IMR-90 (cell line): ENCODE measurements around the gene SPCS3. TPM values are rescaled to one million over a fixed set of nuclear protein-coding genes. Genes with fewer than 3 reads are reported as not detected.

Source experiments
- ATAC-seq: fragments of 200-7000 bp; cut with Tn5 transposase; 2 replicates; pipeline ENCODE4 v1.9.1; 2020; ENCODE audit warnings: low read depth, mild to moderate bottlenecking, moderate library complexity
- BruUV-seq: library from RNA; stranded (reverse); fragments of 400-500 nt; replicated peaks from 2 replicates; lab custom pipeline; 2021; lab: Mats Ljungman, UMichigan
- CTCF ChIA-PET: fragments of 300-600 bp; formaldehyde crosslinking; extraction: SDS; loops from one replicate; lab custom pipeline; 2021; ENCODE audit warnings: antibody characterized with exemption; lab: Yijun Ruan, JAX
- POLR2A ChIA-PET: fragments of 300-600 bp; sonication (Branson Sonifier 250); formaldehyde crosslinking; loops from one replicate; lab custom pipeline; 2022; ENCODE audit warnings: antibody characterized with exemption; ENCODE audit not compliant: unreplicated experiment; lab: Charles Lee
- DNase-seq: peaks from one replicate; pipeline ENCODE4 v3.0.0; 2013
- H2AFZ ChIP-seq: replicated peaks from 2 replicates; pipeline ENCODE3; 2013; ENCODE audit warnings: low read length, mild to moderate bottlenecking; ENCODE audit not compliant: poor library complexity
- H2AK5ac ChIP-seq: 2 replicates; pipeline ENCODE4 v1.6.1; 2013; ENCODE audit warnings: low read depth, low read length, inconsistent platforms
- H2AK9ac ChIP-seq: replicated peaks from 2 replicates; pipeline ENCODE3; 2013; ENCODE audit warnings: mild to moderate bottlenecking, low read depth, low read length, moderate library complexity; ENCODE audit not compliant: poor library complexity
- H2BK120ac ChIP-seq: 2 replicates; pipeline ENCODE4 v1.6.1; 2013; ENCODE audit warnings: low read depth, low read length, inconsistent platforms
- H2BK15ac ChIP-seq: 3 replicates; pipeline ENCODE4 v1.6.1; 2013; ENCODE audit warnings: low read depth, low read length, inconsistent platforms
- H2BK20ac ChIP-seq: 2 replicates; pipeline ENCODE4 v1.6.1; 2013; ENCODE audit warnings: low read depth, mild to moderate bottlenecking, inconsistent platforms, low read length, moderate library complexity
- H2BK5ac ChIP-seq: 2 replicates; pipeline ENCODE4 v1.6.1; 2013; ENCODE audit warnings: mild to moderate bottlenecking, low read depth, low read length, inconsistent platforms; ENCODE audit not compliant: poor library complexity, severe bottlenecking
- H3K14ac ChIP-seq: replicated peaks from 2 replicates; pipeline ENCODE4 v1.6.1; 2013; ENCODE audit warnings: low read depth, low read length, inconsistent platforms
- H3K18ac ChIP-seq: 2 replicates; pipeline ENCODE4 v1.6.1; 2013; ENCODE audit warnings: low read depth, low read length, control low read depth
- H3K23ac ChIP-seq: 2 replicates; pipeline ENCODE4 v1.6.1; 2013; ENCODE audit warnings: low read depth, low read length, inconsistent platforms
- H3K27ac ChIP-seq: 2 replicates; pipeline ENCODE4 v1.5.1; 2013; ENCODE audit warnings: mild to moderate bottlenecking, control low read depth, low read length; ENCODE audit not compliant: insufficient read depth
- H3K27me3 ChIP-seq: 2 replicates; pipeline ENCODE4 v1.6.1; 2013; ENCODE audit warnings: low read length; ENCODE audit not compliant: control insufficient read depth, insufficient read depth
- H3K36me3 ChIP-seq: 2 replicates; pipeline ENCODE4 v1.6.1; 2013; ENCODE audit warnings: low read length, mixed read lengths; ENCODE audit not compliant: control insufficient read depth, insufficient read depth
- H3K4ac ChIP-seq: 2 replicates; pipeline ENCODE4 v1.6.1; 2013; ENCODE audit warnings: low read depth, low read length, inconsistent platforms
- H3K4me1 ChIP-seq: 2 replicates; pipeline ENCODE4 v1.6.1; 2013; ENCODE audit warnings: low read length, mixed read lengths; ENCODE audit not compliant: control insufficient read depth, insufficient read depth
- H3K4me2 ChIP-seq: 2 replicates; pipeline ENCODE4 v1.6.1; 2013; ENCODE audit warnings: low read depth, mild to moderate bottlenecking, control low read depth, low read length, moderate library complexity
- H3K4me3 ChIP-seq: 2 replicates; pipeline ENCODE4 v1.5.1; 2013; ENCODE audit warnings: low read depth, mild to moderate bottlenecking, control low read depth, low read length, moderate library complexity; ENCODE audit not compliant: insufficient read depth
- H3K56ac ChIP-seq: 2 replicates; pipeline ENCODE4 v1.6.1; 2013; ENCODE audit warnings: low read length, inconsistent platforms; ENCODE audit not compliant: insufficient read depth; ENCODE audit errors: extremely low read depth
- H3K79me1 ChIP-seq, 2 experiments: 2 replicates each; pipeline ENCODE4 v1.6.1; 2013; ENCODE audit warnings: low read length in 2 of 2, inconsistent platforms in 1 of 2, low read depth in 1 of 2
- H3K9ac ChIP-seq: 2 replicates; pipeline ENCODE4 v1.6.1; 2013; ENCODE audit warnings: low read depth, low read length, control low read depth
- H3K9me1 ChIP-seq: 2 replicates; pipeline ENCODE4 v1.6.1; 2013; ENCODE audit warnings: low read length, inconsistent platforms; ENCODE audit not compliant: insufficient read depth
- H3K9me3 ChIP-seq: 2 replicates; pipeline ENCODE4 v1.6.1; 2013; ENCODE audit warnings: low read length; ENCODE audit not compliant: control insufficient read depth, insufficient read depth
- H4K20me1 ChIP-seq: 2 replicates; pipeline ENCODE4 v1.6.1; 2013; ENCODE audit warnings: low read length, inconsistent platforms; ENCODE audit not compliant: insufficient read depth
- H4K5ac ChIP-seq: 2 replicates; pipeline ENCODE4 v1.6.1; 2013; ENCODE audit warnings: mild to moderate bottlenecking, low read depth, low read length, control low read depth
- H4K8ac ChIP-seq, 2 experiments: 2 replicates each; pipeline ENCODE4 v1.6.1; 2013; ENCODE audit warnings: low read depth in 2 of 2, low read length in 2 of 2, control low read depth in 1 of 2, inconsistent platforms in 1 of 2
- H4K91ac ChIP-seq: 2 replicates; pipeline ENCODE4 v1.6.1; 2013; ENCODE audit warnings: low read depth, low read length, inconsistent platforms; ENCODE audit not compliant: insufficient read depth
- CEBPB ChIP-seq: IDR thresholded peaks from 2 replicates; pipeline ENCODE4 v1.6.1; 2012; ENCODE audit warnings: low read depth, low read length, improper control_type of control experiment
- CHD1 ChIP-seq: IDR thresholded peaks from 2 replicates; pipeline ENCODE4 v1.6.1; 2012; ENCODE audit warnings: low read depth, low read length, improper control_type of control experiment
- FOS ChIP-seq: fragments of 150-350 bp; IDR thresholded peaks from 2 replicates; pipeline ENCODE4 v1.6.1; 2016; ENCODE audit warnings: low read depth, low read length
- MAFK ChIP-seq: IDR thresholded peaks from 2 replicates; pipeline ENCODE4 v1.6.1; 2012; ENCODE audit warnings: low read depth, low read length, improper control_type of control experiment
- MAZ ChIP-seq: IDR thresholded peaks from 2 replicates; pipeline ENCODE4 v1.6.1; 2012; ENCODE audit warnings: low read depth, mild to moderate bottlenecking, low read length, improper control_type of control experiment, moderate library complexity, borderline replicate concordance
- MXI1 ChIP-seq: IDR thresholded peaks from 2 replicates; pipeline ENCODE4 v1.6.1; 2012; ENCODE audit warnings: low read depth, mild to moderate bottlenecking, low read length, moderate library complexity, borderline replicate concordance
- NFE2L2 ChIP-seq: fragments of 150-350 bp; IDR thresholded peaks from 2 replicates; pipeline ENCODE4 v1.6.1; 2016; ENCODE audit warnings: low read depth, mild to moderate bottlenecking, low read length
- POLR2A ChIP-seq: IDR thresholded peaks from 2 replicates; pipeline ENCODE4 v1.6.1; 2012; ENCODE audit warnings: mild to moderate bottlenecking, low read depth, low read length
- RAD21 ChIP-seq: IDR thresholded peaks from 2 replicates; pipeline ENCODE4 v1.6.1; 2012; ENCODE audit warnings: low read length, improper control_type of control experiment
- RCOR1 ChIP-seq: IDR thresholded peaks from 2 replicates; pipeline ENCODE4 v1.6.1; 2012; ENCODE audit warnings: mild to moderate bottlenecking, low read length, improper control_type of control experiment; ENCODE audit not compliant: insufficient replicate concordance
- WGBS, 2 experiments: methylation state at CpG; one replicate each; pipeline versions ENCODE4 v1.1.5 to v1.1.7; 2013; ENCODE audit warnings: missing lambda C conversion rate in 2 of 2; ENCODE audit not compliant: insufficient read length in 1 of 2; ENCODE audit errors: extremely low coverage in 2 of 2; 5-methylcytosine and 5-hydroxymethylcytosine counted together
- dilution Hi-C: fragments of 300-500 bp; cut with HindIII; formaldehyde crosslinking; loops from one replicate; pipeline ENCODE4 v1.14.3; 2018; ENCODE audit warnings: low sequenced_read_pairs; ENCODE audit not compliant: unreplicated experiment
- in situ Hi-C: fragments of 300-500 bp; cut with MboI; formaldehyde crosslinking; loops from 3 replicates; pipeline ENCODE4 v1.14.3; 2019; ENCODE audit warnings: low sequenced_read_pairs, inconsistent platforms, mixed read lengths
- intact Hi-C: fragments of 100-400 bp; cut with micrococcal nuclease; formaldehyde crosslinking; loops from 2 replicates; pipeline ENCODE4 v1.10.0; 2022
- polyA plus RNA-seq, 3 experiments: library from polyadenylated mRNA; depleted of rRNA; stranded (reverse); fragments of >200 nt; gene quantifications; 2 replicates each; pipeline ENCODE4 v1.2.3, GENCODE V29; 2012; ENCODE audit warnings: low replicate concordance in 1 of 3
- total RNA-seq: library from RNA; depleted of rRNA; stranded (reverse); fragments of >200 nt; gene quantifications from 2 replicates; pipeline ENCODE4 v1.2.3, GENCODE V29; 2012
- TF ChIP-seq, protein P1 (sequence below): fragments of 150-350 bp; IDR thresholded peaks from 2 replicates; pipeline ENCODE4 v1.6.1; 2017; ENCODE audit warnings: mild to moderate bottlenecking, antibody characterized with exemption, low read length, low read depth
- TF ChIP-seq, protein P2 (sequence below): fragments of 150-350 bp; IDR thresholded peaks from 2 replicates; pipeline ENCODE4 v1.6.1; 2016; ENCODE audit warnings: low read depth, mild to moderate bottlenecking, low read length, moderate library complexity, borderline replicate concordance
- TF ChIP-seq, protein P3 (sequence below): conservative IDR thresholded peaks from 2 replicates; pipeline ENCODE4 v1.5.1; 2012; ENCODE audit warnings: mild to moderate bottlenecking, low read depth, low read length, improper control_type of control experiment

Gene SPCS3
- total and polyA plus RNA-seq, 2 of the 4 experiments (the other 2 are of a cell fraction) = 41.6 to 77.4 TPM

DNA sequence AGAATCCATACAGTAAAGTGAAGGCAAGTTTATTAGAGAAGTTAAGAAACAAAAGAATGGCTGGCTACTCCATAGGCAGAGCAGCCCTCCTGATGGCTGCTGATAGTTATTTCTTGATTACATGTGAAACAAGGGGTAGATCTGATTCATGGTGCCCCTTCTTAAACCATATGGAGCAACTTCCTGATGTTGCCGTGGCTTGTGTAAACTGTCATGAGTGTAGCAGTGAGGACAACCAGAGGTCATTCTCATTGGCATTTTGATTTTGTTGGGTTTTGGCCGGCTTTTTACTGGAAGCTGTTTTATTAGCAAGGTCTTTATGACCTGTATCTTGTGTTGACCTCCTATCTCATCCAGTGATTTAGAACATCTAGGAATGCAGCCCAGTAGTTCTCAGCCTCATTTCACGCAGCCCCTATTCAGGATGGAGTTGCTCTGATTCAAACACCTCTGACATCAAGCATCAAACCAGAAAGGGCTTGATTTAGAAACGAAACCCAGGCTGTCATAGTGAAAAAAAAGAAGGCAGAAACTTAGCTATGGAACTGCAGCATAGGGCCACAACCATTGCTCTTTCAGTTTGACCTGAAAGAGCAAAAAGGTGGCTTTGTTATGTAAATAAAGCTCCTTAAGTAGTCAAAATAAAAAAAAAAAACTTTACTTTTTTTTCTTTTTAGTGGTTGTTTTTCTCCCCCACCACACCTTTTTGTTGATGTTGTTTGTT lies 37.8 kb downstream of the SPCS3 start:
- Histone ChIP-seq H3K4ac (no peak overlapping the region), H2BK120ac (no peak overlapping the region), H3K4me3 (no peak overlapping the region), H2BK20ac (0 out of 2 replicates have a peak overlapping the region, but pooled peaks have one; percentile 3), H2AK5ac (no peak overlapping the region), H2AK9ac (no peak overlapping the region), H3K4me1 (peaks cover 8% of the 10 kb centered on the region), H4K5ac (peak overlapping the region; percentile 72; the same call in 1 of the 2 replicates), H3K27ac (no peak overlapping the region), H3K79me1 (no peaks in the 10 kb centered on the region), H3K14ac (no peak overlapping the region; the same call in 1 of the 2 replicates), H2AFZ (peak overlapping the region; percentile 13), H3K9me1 (no peaks in the 10 kb centered on the region; the same call in 1 of the 2 replicates), H3K23ac (no peak overlapping the region), H3K56ac (no peak overlapping the region), H4K8ac (0 out of 4 replicates have a peak overlapping the region, but pooled peaks of 1 of the 2 experiments have one; percentile 12), H2BK5ac (no peak overlapping the region), H3K18ac (peak overlapping the region; percentile 65; the same call in 1 of the 2 replicates), H4K91ac (no peak overlapping the region), H3K4me2 (peak overlapping the region; percentile 63), H3K9me3 (peaks cover 2% of the 10 kb centered on the region; the same call in 1 of the 2 replicates), H3K9ac (no peak overlapping the region), H4K20me1 (no peaks in the 10 kb centered on the region), H2BK15ac (no peak overlapping the region), H3K36me3 (no peaks in the 10 kb centered on the region), H3K27me3 (no peaks in the 10 kb centered on the region)
- BruUV-seq = no TSS peak
- in situ Hi-C loops (loop anchor here (25.0 kb wide), 2 partner anchors 1180 to 1605 kb away; no protein-coding TSS in a partner anchor), intact Hi-C loops (no loop called here), dilution Hi-C loops (no loop called here)
- ChIA-PET CTCF (interaction anchor here (1.7 kb wide), 1 partner anchor 16 kb away, joined by 5 read pairs; no protein-coding TSS in a partner anchor), POLR2A (no interaction called here)
- TF ChIP-seq, protein P1, sequence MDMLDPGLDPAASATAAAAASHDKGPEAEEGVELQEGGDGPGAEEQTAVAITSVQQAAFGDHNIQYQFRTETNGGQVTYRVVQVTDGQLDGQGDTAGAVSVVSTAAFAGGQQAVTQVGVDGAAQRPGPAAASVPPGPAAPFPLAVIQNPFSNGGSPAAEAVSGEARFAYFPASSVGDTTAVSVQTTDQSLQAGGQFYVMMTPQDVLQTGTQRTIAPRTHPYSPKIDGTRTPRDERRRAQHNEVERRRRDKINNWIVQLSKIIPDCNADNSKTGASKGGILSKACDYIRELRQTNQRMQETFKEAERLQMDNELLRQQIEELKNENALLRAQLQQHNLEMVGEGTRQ = no peak
- no peak for TF ChIP-seq POLR2A
- TF ChIP-seq FOS = no peak
- TF ChIP-seq NFE2L2 = no peak
- TF ChIP-seq RCOR1 = no peak
- no peak for TF ChIP-seq CEBPB
- no peak for TF ChIP-seq MAFK
- no peak for TF ChIP-seq MXI1
- TF ChIP-seq RAD21 = no peak
- no peak for TF ChIP-seq MAZ
- TF ChIP-seq, protein P2, sequence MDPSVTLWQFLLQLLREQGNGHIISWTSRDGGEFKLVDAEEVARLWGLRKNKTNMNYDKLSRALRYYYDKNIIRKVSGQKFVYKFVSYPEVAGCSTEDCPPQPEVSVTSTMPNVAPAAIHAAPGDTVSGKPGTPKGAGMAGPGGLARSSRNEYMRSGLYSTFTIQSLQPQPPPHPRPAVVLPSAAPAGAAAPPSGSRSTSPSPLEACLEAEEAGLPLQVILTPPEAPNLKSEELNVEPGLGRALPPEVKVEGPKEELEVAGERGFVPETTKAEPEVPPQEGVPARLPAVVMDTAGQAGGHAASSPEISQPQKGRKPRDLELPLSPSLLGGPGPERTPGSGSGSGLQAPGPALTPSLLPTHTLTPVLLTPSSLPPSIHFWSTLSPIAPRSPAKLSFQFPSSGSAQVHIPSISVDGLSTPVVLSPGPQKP = no peak
- TF ChIP-seq, protein P3, sequence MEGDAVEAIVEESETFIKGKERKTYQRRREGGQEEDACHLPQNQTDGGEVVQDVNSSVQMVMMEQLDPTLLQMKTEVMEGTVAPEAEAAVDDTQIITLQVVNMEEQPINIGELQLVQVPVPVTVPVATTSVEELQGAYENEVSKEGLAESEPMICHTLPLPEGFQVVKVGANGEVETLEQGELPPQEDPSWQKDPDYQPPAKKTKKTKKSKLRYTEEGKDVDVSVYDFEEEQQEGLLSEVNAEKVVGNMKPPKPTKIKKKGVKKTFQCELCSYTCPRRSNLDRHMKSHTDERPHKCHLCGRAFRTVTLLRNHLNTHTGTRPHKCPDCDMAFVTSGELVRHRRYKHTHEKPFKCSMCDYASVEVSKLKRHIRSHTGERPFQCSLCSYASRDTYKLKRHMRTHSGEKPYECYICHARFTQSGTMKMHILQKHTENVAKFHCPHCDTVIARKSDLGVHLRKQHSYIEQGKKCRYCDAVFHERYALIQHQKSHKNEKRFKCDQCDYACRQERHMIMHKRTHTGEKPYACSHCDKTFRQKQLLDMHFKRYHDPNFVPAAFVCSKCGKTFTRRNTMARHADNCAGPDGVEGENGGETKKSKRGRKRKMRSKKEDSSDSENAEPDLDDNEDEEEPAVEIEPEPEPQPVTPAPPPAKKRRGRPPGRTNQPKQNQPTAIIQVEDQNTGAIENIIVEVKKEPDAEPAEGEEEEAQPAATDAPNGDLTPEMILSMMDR = no peak
- no peak for TF ChIP-seq CHD1
- ATAC-seq (peak; percentile 38; the same call in 1 of the 2 replicates), DNase-seq (peak; percentile 39)
- WGBS, 2 experiments = no CpG with 5 or more reads among the region's 4 CpGs
